SH-SY5Y (cell line): ENCODE measurements around the gene CCSER1.

ENCODE experiments used
- GATA2 ChIP-seq: IDR thresholded peaks from 2 replicates; pipeline ENCODE4 v1.6.1; 2011; ENCODE audit warnings: mild to moderate bottlenecking, low read depth, low read length
- GATA3 ChIP-seq: IDR thresholded peaks from 2 replicates; pipeline ENCODE4 v1.6.1; 2011; ENCODE audit warnings: low read depth, mild to moderate bottlenecking, low read length, moderate library complexity

GRCh38 chr4:90142081-90142480 is 14.9 kb downstream of the CCSER1 start:
- TF ChIP-seq GATA2 (no peak), GATA3 (no peak)
